AML-193 (cell line): ENCODE data around the gene DVL3.

Experiments
- DNase-seq, 2 experiments: peaks; one replicate each; lab custom pipeline; 2025; lab: John Stamatoyannopoulos, UW

DVL3 gene

DNA sequence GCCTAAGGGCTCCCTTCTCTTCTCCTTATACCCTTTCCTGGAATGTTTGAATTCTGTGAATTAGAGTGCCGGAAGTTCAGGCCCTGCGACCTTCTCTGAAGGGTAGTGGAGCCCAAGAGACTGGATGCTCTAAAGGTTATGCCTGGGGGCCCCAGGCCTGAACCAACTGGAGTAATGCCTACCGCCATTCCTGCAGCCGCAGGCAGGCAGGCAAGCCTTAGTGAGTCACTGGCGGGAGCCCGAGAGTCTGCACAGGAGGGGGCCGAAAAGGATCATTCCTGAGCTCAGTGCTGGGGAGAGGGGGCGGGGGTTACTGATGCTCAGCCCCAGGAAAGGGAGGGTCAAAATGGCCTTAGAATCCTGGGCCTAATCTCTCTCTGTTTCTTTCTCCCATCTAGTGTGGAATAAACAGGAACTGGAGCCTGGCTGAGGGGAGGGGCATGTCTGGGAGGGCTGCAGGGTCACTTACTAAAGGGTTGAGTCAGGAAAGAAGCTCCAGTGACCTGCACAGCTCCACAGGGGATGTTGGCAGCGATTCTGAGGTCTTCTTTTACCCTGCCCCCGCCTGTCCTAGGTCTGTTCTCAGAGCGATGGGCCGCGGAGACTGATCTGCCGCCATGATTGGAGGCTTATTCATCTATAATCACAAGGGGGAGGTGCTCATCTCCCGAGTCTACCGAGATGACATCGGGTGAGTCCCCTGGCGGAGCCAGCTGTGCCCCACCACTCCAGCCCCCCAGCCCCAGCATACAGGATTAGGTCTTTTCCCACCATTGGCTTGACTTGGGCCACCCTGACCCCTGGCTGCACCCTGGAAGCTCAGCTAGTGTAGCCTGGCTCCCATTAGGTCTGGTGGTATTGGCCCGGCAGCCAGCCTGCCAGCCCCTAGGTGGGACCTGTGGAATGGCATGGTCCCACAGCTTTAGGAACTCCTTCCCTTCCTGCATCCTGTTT, 21.5 kb downstream of the DVL3 start:
- DNase-seq = peak; percentile 35 to 49

DNA sequence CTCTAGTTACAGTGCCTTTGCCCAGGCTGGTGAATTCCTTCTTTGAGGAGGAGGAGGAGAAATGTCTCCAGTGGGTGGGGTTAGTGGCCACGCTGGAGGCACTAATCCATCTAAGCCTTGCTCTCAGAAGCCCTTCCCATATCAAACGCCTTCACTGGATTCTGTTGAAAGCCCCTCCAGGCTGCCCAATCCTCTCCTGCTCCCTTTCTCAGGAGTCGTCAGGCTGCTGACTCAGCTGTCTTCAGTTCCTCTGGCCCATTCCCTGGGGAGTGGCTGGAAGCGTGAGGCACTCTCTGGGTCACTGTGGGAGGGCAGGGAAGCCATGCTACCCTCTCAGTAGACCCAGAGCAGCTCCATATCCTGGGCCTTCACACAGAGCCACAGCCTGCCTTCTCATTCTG, 22.2 kb downstream of the DVL3 start:
- DNase-seq = no peak

GRCh38 chr3:184177767-184178306, 22.7 kb downstream of the DVL3 start:
- DNase-seq = no peak

DNA sequence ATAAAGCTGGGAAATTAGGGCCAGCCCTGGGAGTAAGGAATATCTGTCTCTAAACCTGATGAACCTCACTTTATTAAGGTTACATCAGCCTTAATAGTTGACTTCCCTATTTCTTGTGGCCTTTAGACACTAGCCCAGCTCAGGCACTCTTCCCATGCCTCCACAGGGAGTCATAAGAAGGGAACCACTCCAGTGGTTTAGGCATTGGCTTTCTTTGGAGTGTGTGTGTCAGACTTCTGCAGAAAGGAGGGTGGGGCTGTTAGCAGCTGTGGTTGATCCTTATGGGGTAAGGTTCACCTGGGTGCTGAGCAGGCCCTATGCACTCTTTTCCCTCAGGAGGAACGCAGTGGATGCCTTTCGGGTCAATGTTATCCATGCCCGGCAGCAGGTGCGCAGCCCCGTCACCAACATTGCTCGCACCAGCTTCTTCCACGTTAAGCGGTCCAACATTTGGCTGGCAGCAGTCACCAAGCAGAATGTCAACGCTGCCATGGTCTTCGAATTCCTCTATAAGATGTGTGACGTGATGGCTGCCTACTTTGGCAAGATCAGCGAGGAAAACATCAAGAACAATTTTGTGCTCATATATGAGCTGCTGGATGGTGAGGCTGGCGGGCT, 23.5 kb downstream of the DVL3 start:
- DNase-seq = peak in 1 of 2 experiments; percentile 21

DNA sequence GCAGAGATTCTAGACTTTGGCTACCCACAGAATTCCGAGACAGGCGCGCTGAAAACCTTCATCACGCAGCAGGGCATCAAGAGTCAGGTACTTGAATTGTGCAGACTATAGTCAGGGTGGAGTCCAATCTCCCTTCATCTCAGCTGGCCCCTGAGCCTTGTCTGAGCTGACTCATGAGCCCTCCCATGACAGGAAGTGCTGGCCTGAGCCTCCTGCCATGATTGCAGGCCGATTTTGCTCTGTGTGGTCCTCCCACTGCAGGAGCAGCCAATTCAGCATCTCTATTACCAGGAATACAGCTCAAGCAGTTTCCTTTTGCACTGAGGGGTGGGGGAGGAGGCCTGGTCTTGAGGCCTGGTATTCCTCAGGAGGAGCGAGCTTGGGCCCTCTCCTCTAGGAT, 25.0 kb downstream of the DVL3 start:
- no peak for DNase-seq

DNA sequence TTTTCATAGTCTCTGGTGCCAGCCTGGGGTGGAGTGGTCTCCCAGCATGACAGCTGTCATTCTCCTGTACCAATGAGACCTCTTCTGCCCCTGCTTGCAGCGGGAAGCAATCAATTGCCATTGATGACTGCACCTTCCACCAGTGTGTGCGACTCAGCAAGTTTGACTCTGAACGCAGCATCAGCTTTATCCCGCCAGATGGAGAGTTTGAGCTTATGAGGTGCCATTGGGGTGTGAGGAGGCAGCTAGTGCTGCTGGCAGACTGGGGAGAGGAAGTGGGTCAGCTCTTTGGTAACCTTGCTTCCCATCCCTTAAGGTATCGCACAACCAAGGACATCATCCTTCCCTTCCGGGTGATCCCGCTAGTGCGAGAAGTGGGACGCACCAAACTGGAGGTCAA, 26.4 kb downstream of the DVL3 start:
- no peak for DNase-seq

DNA sequence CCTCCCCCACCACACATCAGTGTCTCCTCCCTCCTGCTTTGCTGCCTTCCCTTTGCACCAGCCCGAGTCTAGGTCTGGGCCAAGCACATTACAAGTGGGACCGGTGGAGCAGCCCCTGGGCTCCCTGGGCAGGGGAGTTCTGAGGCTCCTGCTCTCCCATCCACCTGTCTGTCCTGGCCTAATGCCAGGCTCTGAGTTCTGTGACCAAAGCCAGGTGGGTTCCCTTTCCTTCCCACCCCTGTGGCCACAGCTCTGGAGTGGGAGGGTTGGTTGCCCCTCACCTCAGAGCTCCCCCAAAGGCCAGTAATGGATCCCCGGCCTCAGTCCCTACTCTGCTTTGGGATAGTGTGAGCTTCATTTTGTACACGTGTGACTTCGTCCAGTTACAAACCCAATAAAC, 28.5 kb downstream of the DVL3 start:
- no peak for DNase-seq

DNA sequence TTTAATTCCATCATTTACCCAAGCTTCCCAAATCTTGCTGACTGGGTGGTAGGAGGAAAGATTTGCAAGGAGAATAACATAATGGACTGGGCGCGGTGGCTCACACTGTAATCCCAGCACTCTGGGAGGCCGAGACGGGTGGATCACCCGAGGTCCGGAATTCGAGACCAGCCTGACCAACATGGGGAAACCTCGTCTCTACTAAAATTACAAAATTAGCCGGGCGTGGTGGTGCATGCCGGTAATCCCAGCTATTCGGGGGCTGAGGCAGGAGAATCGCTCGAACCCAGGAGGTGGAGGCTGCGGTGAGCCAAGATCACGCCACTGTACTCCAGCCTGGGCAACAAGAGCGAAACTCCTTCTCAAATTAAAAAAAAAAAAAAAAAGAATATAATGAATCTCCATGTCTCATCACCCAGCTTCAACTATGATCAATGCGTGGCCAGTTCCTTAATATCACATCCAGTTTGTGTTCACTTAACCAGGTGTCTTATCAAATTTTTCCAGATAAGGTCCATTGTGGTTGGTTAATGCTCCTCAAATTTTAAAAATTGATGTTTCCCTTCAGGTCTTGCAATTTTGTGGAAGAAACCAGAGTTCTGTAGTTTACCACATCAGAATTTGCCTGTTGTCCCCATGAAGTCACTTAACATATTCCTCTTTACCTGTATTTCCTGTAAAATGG, 29.5 kb downstream of the DVL3 start:
- DNase-seq = no peak

DNA sequence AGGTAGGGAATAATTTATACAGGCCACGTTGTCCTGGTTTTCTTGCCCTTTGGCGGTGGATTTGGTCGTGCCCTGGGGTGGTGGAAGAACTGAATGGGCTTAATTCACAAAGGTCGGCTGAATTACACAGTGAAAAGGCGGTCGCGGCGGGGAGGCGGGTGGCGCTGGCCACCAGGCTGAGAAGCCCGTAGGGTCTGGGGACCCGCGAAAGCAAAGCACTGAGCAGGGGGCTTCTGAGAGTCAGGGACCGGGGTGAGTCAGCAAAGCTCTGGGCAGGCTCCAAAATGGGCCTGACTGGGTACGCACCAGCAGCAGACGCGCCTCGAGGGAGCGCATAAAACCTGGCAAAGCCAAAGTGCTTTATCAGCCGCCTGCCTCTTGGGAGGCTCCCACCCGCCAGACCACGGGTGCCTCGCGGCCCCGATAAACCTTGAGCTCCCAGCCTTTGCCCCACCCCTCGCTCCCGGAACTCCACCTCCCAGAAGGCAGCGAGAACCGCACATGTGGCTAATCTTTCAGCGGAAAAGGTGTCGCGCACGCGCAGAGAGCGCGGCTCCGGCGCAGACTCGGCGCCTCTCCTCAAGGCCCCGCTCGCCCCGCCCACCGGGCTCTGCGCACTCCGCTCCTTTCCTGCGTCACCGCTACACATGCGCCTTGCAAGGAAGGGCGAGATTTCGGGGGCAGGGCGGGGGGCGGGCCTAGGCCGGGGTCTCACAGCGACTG, 30.4 kb downstream of the DVL3 start:
- DNase-seq = peak; percentile 100

DNA sequence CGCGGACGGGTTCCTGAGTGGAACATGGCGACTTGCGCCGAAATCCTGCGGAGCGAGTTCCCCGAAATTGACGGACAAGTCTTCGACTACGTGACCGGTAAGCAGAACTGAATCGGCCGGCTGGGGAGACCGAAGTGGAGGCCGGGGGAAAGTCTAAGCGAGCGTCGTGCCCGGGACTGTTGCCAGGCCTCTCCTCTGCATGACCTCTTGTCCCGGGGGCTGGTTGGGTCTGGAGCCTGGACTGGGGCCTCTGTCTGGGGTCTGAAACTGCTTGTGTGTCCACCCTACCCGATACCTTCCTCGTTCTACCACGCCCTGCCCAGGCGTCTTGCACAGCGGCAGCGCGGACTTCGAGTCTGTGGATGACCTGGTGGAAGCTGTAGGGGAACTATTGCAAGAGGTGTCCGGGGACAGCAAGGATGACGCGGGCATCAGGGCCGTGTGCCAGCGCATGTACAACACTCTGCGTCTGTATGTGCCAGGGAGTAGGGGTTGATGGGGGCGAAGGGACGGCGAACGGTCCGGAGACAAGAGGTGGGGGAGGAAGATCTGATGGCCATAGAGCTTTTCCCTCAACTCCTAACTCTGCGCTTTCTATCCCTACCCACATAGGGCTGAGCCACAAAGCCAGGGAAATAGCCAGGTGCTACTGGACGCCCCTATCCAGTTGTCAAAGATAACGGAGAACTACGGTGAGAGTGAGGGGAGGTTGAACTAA, 31.2 kb downstream of the DVL3 start, which contains the start of gene ABCF3:
Gene ABCF3 (plus strand): TSS at position 16 of the 718 bp plus-strand sequence. CDS start 9 bp downstream, at position 25.
- peak; percentile 60 to 64 for DNase-seq

GRCh38 chr3:184186902-184187207, 31.7 kb downstream of the DVL3 start:
- no peak for DNase-seq

DNA sequence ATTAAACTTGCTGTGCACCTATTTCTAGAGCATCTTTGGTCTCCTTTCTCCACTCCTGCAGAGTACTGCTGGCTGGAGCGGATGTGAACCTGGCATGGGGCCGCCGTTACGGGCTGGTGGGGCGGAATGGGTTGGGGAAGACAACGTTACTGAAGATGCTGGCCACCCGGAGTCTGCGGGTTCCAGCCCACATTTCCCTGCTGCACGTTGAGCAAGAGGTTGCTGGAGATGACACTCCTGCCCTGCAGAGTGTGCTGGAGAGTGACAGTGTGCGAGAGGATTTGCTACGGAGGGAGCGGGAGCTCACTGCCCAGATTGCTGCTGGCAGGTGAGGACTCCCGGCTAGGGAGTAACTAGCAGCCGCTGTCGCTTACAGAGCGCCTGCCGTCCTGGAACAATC, 32.9 kb downstream of the DVL3 start:
- DNase-seq = no peak

DNA sequence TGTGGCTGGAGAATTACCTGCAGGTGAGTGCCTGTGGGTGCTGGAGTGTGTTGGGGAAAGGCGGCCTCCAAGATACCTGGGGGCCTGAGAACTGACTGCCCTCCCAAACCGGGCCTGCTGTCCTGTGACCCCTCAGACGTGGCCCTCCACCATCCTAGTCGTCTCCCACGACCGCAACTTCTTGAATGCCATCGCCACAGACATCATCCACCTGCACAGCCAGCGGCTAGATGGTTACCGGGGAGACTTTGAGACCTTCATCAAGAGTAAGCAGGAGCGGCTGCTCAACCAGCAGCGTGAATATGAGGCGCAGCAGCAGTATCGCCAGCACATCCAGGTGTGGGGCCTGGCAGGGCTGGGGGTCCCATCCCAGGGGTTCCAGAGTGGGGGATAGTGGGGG, 34.2 kb downstream of the DVL3 start:
- DNase-seq = no peak

GRCh38 chr3:184192889-184193288, 37.7 kb downstream of the DVL3 start:
- no peak for DNase-seq

DNA sequence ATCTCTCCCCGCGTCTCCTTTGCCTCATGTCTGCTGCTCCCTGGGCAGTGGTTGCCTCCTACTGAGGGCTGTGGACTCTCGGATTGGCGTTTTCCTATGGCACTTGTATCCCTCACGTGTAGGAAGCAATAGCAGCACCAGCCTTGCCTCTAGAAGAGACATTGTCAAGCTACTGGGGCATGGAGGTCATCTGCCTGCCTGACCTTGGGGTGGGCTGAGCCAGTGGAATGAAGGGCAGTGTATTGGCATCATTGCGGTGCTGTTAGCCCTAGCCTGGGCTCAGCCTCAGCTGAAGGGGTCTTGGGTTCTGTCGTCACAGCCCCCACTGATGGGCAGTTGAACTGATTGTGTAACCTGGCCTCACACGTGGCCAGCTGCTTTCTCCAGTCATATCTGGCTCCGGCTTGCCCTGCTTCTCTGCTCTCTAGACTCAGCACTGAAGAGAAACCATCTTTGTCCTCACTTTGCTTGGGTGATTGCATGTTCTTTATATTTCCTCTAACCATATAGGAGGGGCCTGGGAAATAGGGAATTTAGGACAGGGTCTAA, 38.9 kb downstream of the DVL3 start:
- no peak for DNase-seq

- no peak for DNase-seq
Observed at GRCh38 chr3:184196536-184196935, 41.4 kb downstream of the DVL3 start.

GRCh38 chr3:184198509-184198908, 43.3 kb downstream of the DVL3 start:
- DNase-seq = no peak

DNA sequence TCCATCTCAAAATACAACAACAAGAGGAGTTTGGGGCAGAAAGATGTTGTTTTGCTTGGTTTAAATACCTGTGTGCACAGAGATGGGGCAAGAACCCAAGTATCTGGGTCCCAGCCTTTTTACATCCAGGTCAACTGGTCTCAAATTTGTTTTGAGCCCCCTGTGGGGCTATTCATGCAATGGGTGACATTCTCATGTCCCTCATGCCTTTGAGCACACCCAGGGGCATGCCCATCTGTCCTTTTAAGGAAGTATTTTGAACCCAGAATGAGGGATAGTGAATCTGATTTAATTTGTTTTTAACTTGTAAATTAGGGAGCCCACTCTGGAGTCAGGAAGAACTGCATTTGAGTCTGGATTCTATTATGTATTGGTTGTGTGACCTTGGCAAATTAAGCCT, 45.6 kb downstream of the DVL3 start:
- no peak for DNase-seq

DNA sequence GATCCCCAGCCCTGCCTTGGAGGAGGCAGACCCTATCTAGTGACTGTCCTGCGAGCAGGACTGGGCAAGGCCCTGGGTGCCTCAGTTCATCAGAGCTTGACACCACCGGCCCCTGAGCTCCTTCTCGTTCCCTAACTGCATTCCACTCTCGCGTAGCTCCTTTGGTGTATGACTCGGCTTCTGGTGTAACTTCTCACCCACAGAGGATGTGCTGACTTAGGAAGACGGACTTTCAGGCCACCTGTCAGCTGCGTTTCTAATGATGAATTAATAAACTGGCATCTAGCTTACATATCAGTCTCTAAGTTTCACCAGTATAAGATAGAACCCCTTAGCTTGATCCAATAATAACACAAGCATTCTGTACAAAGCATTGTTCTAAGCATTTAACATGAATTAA, 48.3 kb downstream of the DVL3 start:
- no peak for DNase-seq

DNA sequence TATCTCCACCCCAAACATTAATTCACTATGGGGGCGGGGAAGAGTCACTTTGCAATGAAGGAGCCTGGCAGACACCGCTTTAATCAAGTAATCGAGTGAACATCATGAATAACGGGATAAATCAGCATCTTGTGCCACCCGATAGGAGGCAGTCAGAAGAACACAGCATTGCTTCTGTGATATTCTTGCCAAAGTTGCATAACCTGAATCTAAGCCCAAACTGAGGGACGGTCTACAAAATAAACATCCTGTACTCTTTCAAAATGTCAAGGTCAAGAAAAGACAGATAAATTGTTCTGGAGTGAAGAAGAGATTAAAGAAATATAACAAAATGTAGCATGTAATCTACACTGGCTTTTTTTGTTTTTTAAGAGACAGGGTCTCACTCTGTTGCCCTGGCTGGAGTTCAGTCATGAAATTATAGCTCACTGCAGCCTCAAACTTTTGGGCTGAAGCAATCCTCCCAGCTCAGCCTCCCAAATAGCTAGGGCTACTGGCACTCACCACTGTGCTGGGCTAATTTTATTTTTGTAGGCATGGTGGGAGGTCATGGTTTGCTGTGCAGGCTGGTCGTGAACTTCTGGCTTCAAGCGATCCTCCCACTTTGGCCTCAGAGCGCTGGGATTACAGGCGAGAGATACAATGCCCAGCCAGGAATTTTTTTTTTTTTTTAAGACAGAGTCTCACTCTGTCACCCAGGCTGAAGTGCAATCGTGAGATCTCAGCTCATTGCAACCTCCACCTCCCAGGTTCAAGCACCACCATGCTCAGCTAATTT, 54.2 kb downstream of the DVL3 start:
- DNase-seq = no peak
